Measurements from ENCODE around the gene RAB4B.

DNA sequence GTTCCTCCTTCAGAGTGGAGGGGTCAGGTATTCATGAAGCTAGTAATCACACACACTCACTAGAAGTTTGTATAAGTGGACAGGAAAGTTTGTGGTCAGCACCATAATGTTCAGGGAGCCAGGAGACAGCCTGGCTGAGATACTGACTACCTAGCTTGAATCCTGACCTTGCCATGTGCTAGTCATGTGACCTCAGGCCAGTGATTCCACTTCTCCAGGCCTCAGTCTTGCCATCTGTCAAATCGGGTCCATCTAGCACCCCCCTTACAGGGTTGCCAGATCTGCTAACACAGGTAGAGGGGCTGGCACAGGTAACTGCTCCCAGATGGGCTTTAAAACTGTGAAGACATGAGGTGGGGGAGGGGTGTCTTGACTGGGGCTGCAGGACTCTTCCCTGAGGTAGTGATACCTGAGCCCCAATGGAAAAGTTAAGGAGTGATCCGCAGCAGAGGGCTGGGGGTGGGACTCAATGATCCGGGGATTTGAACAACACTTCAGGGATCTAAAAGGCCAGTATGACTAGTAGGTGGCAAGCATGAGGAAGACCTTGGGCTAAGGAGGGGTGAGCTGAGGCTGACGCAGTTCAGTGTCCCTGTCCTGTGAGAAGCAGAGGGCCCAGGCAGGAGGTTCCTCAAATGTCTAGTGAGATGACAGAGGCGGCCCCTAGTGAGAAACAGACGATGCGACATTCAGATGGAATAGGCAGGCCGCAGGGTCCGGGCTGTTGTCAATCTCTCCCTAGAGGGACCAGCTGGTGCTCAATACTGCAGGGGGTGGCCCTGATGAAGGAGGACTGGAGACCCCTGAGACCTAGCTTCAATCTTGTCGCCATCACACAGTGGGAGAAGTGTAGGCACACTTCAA, 36.3 kb upstream of the RAB4B start:
- TF ChIP-seq POLR2A (IDR thresholded peaks at IDR 0.05) = no peak
- TF ChIP-seq CTCF (IDR thresholded peaks at IDR 0.05) = no peak

All from body of pancreas (tissue), 4 donors.